Stimulated activated CD8-positive, alpha-beta memory T cell treated with anti-CD3 and anti-CD28 coated beads, Interleukin-7, amount 100 ng/mL, for 1 hour (primary cell): ENCODE measurements around the gene COL7A1.

ENCODE experiments used
- DNase-seq, 2 donors: peaks; one replicate each; pipeline ENCODE4 v3.0.0-alpha.2; 2020; ENCODE audit warnings: low read depth in 2 of 2

Gene COL7A1

DNA sequence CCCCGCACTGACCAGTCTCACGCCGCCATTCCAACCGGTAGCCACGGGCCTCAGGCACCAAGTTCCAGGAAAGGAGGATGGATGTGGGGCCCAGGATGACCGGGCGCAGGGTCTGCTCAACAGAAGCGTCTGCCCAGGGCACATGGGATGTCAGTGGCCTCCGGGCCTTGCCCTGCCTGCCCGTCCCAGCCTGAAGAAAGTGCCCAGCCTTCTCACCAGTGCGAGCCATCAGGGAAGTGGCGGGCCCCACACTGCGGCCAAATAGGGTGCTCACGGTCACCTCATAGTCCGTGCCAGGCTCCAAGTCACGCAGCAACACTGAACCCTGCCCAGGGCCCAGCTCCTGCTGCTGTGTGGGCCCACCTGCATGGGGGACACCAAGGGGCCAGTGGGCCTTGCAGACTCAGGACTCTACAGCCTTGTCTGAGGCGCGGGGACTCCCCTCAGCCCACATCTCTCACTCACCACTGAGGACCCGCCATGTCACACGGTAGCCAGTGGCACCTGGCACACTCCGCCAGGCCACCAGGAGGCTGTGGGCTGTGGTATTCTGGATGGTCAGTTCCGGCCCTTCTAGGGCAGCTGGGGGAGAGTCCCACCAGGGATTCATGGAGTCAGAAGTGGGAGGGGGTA lies 3.1 kb downstream of the COL7A1 start:
- no peak for DNase-seq

DNA sequence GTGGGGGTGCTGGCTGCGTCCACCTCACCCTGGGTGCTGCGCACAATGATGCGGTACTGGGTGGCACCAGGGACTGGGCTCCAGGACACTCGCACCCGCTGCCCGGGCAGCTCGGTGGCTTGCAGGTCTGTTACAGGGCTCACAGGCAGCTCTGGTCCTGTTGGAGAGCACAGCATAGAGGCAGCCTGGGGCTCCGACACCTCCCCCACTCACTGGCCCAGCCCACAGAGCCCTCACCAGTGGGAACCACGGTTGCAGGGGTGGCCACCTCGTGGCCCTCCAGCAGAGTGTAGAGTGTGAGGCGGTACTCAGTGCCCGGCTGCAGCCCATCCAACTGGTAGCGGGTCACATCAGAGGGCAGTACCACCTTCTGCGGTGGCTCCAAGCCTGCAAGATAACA lies 3.7 kb downstream of the COL7A1 start:
- DNase-seq, result no peak

DNA sequence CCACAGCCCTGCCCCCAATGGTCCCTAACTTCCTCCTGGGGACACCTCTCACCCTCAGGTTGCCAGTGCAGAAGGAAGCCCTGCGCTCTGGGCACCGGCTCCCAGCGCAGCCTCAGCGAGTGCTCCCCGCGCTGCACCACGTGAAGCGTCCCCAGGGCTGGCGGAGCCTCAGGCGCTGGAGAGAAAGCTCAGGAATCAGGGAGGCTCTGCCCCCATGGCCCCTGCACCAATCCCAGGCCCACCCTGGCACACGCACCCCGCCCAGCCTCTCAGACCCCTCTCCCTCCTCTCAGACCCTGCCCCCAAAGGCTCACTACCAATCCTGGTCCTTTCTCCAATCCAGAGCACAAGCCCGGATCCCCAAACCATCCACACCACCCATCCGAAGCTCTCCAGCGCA lies 6.9 kb downstream of the COL7A1 start:
- DNase-seq, result no peak

DNA sequence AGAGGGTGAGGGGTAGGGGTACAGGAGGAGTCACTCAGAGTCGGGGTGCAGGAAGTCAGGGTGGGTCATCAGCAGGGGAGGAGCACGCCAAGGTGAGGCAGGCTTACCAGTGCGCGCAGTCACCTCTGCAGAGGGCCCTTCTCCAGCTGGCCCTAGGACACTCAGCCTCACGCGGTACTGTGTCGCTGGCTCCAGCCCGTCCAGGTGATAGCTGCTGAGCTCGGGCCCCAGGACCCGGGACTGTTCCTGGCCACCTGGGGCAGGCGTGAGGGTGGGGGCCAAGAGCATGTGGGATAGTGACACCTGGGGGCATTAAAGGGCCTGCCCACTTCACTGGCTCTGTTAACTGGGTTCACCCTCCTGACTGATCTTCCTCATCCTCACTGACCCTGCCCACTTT lies 7.4 kb downstream of the COL7A1 start:
- no peak for DNase-seq

DNA sequence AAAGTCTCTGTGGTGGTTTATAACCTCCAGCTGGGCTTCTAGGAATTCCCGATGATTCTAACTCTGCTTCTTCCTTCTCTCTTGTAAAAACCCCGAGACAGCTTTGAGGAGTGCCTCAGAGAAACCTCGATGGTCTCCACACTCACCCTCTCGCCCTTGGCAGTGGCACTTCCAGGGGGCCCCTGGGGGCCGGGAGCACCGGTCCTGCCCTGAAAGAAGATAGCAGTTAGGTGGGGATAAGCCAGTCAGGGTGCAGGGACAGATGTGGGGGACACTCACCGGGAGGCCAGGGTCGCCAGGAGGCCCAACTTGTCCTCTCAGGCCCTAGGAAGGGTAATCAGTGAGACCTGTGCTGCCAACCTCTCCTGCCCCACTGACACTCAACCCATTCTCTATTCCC lies 9.7 kb downstream of the COL7A1 start:
- DNase-seq, result no peak

DNA sequence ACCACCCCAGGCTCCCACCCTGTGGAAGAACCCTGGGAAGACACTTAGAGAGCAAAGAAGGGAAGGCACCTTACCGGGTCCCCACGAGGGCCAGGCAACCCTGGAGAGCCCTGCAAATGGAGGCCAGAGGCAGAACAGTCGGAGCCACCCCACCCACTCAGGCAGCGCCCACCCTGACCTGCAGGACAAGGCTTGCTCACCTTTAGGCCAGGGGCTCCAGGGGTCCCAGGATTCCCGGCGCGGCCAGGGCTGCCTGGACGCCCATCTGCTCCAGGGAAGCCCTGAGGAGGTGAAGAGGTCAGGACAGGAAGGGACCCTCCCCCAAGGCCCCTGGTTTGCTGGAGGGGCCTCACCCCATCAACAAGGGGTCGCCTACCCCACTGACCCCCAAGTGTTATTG lies 10.3 kb downstream of the COL7A1 start:
- no peak for DNase-seq

DNA sequence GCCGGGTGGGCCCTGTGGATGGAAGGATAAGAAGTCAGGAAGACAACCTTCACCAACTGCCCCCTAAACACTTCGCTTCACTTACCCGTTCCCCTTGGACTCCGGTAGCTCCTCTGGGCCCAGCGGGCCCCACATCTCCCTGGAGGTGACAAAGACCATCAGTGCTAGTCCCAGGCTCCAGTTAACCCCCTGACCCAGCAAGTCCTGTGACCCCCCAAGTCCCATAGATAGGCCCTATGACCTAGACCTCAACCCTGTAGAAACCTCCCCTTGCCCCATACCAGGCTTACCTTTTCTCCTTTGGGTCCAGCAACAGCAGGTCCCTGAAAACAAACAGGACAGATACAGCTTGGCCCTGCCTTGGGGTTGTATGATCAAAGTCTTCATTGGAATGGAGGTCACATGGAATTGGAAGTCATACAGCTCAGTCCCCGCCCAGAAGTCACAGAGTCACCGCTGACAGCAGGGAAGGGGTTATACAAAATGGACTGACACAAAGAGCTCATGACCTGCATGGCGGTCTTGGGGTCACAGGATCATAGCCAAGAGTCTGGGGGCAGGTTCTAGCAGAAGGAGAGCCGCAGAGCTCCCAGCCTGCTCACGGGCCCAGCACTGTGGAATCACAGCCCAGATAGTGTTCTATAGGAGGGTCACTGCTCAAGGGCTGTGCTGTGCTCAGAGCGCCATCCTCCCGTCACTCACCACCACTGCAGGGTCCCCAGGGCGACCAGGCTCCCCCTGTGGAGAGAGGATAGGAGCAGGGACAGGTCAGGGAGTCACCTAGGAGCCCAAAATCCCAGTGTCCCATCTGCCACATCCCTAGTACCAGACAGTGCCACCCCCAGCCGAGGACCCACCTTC lies 13.3 kb downstream of the COL7A1 start:
- DNase-seq, result no peak

DNA sequence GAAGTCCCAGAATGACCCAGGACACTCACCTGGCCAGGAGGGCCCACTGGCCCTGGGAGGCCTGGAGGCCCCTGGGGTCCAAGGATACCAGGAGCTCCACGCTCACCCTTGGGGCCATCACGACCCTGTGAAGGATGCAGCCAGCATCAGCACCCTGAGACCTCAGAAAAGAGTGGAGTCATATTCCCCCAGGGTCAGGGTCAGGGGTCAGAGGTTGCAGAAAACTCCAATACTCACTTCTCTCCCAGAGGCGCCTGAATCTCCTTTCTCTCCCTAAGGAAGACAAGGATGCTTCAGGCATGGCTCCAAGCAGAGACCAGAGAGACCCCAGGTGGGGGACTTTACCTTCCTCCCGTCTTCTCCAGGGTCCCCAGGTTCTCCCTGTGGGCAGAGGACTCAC lies 18.5 kb downstream of the COL7A1 start:
- no peak for DNase-seq

DNA sequence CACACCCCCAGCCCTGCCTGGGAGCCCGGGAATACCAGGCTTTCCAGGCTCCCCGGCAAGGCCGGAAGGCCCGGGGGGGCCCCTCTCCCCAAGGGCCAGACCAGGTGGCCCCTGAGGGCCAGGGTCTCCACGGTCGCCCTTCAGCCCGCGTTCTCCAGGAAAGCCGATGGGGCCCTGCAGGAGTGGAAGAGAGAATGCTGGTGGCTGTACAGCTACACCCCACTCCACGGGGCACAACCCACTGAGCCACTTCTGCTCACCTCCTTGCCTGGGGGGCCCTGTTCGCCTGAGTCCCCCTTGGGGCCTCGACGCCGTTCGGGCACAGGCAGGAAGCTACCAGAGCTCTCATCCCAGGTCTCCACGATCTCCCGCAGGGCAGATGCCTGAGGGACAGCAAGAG lies 19.8 kb downstream of the COL7A1 start:
- no peak for DNase-seq

DNA sequence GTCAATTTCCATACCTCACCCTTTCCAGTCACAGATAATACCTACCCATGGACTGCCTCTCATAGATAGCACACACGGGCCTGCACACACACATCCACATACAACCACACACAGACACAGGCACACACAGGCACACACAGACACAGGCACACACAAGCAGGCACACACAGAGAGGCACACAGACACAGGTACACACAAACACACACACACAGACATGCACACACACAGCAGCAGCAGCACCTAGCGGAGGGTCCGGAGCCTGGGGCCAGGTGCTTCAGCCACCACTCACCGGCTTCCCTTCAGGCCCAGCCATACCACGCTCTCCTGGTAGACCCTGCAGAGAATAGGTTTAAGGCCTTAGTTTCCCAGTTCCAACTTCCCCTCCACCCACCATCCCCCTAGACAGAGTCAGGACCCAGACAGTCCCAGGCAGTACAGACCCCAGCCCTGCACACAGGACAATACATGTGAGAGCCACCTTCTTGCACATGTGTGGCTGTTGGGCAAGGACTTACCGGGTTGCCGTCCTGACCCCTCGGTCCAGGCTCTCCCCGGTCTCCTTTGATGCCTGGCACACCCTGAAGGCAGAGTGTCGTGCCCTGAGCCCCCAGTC lies 21.1 kb downstream of the COL7A1 start:
- DNase-seq, result no peak

DNA sequence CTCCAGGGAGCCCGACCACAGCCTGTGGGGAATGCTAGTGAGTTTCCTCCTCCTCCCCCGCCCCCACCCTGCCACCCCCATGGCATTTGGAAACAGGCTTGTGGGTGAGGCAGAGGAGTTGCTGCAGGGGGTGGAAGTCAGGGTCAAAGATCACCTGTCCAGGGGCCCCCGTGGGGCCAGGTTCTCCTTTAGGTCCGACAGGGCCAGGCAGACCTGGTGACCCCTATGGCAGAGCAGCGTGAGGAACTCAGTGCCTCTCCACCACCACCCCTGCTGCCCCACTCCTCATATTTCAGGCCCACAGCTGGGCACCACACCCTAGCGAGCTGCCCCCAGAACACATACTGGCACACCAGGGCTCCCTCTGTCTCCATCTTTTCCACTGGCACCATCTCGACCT lies 22.6 kb downstream of the COL7A1 start:
- DNase-seq, result no peak

DNA sequence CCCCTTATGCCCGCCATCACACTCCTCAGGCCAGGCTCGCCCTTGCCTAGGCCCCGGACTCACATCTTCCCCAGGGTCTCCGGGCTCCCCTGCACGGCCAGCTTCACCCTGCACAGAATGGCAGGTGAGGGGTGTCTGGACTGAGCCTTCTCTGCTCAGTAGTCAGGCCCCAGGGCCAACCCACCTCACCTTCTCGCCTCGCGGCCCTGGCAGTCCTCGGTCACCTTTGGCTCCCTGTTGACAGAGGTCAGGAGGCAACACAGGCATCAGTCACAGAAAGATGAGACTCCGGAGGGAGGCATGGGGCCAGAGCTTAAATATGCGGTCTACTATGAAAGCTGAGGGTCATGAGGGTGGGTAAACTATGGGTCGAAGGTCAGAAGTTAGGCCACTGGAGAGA lies 23.2 kb downstream of the COL7A1 start:
- no peak for DNase-seq

DNA sequence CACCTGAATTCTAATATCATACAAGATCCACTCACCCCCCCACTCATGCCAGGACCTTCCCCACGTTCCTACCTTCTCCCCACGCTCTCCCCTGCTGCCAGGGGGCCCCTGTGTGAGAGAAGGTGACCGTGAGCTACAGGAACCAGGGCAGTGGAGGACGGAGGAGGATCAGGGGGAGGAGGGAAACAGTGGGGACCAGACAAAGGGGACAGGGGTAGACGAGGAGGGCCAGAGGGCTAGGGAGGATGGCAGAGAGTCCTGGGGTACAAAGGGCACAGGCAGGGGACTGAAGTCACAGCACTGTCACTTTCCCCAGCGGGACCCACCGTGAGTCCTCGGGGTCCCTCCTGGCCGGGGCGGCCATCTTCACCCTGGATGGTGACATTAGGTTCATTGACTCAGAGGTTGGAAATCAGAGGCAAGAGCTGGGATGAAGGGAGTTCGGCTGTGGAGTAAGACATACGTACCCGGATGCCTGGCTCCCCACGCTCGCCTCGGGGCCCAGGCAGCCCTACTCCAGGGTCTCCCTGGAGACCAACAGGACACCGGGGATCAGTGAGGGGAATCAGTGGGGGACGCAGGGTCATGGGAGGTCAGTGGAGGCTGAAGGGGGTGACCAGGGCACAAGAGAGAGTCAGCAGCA lies 25.2 kb downstream of the COL7A1 start:
- DNase-seq, result no peak

DNA sequence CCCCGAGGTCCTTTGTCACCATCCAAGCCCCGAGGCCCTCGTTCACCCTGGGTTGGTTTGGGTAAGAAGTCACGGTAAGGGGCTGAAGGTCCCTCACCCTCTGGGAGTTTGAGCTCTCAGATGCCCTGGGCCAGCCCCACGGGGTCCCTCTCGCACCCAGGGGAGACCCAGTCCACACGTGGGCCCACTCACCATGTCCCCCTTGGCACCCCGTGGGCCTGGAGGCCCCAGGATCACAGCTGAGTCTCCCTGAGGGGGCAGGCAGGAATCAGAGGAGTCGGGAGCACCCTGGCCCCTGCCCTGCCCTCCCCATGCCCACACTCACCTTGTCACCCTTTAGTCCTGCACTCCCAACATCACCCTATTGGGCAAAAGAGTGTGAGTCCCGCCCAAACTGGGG lies 25.7 kb downstream of the COL7A1 start:
- no peak for DNase-seq

DNA sequence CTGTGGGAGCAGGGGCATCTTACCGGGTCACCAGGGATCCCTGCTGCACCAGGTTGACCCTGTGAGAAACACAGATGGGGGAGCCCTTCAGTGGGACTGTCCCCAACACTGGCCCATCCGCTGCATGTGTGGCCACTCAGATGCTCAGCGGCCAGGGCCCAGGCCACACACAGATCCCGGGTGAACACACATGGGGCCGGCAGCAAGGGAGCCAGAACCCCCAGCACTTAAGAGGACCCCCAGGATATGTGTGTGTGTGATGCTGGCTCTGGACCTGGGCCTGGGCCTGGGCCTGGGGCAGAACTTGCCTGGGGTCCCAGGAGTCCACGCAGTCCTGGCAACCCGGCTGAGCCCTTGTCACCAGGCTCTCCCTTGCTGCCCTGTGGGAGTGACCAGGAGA lies 26.7 kb downstream of the COL7A1 start:
- no peak for DNase-seq

DNA sequence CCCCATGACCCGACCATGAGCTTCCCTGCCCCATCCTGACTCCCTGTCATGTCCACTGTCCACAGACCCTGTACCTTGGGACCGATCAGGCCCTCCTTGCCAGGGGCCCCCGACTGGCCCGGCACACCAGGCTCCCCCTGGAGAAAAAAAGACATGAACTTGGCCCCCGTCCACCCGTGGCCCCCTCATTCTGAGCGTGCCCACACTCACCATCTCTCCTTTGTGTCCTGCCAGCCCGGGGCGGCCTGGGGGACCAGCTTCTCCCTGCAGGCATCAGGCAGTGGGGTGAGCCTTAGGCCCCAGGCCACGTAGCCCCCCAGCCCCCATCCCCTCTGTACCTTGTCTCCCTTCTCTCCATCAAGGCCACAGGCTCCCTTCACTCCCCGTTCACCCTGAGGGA lies 27.6 kb downstream of the COL7A1 start:
- no peak for DNase-seq

DNA sequence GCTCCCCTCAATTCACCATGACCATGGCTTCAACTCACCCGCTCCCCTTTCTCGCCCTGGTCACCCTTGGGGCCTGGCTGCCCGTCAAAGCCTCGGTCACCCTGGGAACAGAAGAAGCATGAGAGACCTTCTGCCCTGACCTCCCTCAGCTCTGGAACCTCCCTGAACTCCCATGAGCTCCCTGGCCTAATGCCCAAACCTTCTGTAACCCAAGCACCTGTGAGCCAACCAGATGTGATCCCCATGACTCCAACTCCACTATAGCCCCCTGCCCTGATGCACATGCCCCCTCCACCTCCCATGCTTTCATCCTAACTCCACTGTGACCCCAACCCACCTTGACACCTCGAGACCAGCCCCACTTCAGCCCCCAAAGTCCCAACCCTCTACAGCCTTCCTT lies 28.0 kb downstream of the COL7A1 start:
- no peak for DNase-seq

DNA sequence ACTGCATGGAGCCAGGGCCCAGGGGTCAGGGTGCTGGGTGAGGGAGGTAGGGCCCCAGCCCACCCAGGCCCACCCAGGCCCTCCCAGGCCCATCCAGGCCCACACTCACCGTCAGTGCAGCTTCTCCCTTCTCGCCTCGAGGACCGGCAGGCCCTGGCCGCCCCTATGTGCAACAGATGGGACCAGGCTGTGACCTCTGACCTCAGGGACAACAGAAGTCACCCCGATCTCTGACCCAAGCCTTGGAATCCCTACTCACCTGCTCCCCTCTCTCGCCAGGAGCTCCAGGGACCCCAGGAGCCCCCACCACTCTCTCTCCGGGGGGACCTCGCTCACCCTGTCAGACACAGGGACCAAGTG lies 28.7 kb downstream of the COL7A1 start:
- no peak for DNase-seq

DNA sequence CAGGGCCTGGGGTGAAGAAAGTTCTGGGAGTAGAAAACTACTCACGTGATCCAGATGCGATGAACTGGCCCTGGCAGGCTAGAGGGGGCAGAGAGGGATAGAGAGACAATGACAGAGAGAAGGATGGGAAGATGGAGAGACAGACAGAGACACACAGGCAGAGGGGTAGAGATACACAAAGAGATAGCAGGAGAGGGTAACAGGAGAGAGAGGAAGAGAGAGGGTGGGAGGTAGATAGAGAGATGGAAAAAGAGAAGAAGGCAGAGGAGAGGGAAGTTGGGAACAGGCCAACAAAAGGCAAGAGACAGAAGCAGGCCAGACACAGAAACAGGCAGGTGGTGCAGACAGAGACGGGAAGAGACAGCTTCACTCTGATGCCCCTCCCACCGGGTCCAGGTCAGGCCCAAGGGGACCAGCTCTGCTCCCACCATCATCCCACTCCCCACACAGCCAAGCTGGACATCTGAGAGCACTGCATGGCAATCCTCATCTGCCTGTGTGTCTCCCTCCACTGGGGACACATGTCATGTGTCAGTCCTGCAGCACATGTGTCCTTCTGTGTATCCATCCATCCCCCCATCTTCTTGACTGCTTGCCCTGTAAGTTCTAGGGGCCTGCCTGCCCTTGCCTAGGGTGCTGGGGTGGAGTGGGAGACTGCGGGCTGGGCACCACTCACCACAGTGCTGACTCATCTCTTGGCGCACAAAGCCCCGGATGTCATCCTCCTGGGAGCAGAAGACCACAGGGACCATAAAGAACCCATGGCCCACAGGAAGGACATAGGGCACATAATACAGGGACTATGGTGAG lies 29.3 kb downstream of the COL7A1 start:
- no peak for DNase-seq

DNA sequence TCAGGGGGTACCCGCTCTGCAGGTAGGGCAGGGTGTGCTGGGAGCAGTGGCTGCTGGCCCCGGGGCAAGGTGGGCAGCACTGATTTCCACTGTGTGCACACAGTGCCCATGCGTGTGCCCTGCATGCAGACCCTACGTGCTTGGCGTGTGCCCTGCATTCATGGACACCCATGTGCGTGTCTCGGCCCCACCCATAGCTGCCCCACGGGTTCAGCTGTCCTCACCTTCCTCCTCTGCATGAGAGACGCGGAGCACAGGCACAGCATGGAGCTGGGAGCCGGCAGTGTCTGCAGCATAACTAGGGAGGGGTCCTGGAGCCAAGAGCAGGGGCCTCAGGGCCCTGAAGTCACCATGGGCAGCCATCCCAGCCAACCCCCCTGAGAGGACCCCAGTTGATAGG lies 29.9 kb downstream of the COL7A1 start:
- no peak for DNase-seq

DNA sequence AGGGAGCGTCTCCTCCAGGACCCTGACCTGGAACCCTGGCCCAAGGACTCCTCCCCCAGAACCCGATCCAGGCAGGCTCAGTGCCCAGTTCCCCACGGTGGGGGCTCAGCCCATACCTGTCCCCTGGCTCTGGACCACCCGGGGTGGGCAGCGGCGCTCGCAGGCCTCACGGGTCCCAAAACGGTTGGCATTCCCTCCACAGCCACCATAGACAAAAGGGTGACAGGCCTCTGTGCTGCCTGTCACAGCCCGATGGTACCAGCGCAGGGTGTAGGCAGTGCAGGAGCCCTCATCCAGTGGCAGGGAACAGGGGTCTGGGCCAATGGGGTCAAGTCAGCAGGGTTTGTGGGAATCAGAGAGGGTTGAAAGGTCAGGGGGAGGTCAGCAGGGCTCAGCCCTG lies 30.5 kb downstream of the COL7A1 start:
- no peak for DNase-seq

DNA sequence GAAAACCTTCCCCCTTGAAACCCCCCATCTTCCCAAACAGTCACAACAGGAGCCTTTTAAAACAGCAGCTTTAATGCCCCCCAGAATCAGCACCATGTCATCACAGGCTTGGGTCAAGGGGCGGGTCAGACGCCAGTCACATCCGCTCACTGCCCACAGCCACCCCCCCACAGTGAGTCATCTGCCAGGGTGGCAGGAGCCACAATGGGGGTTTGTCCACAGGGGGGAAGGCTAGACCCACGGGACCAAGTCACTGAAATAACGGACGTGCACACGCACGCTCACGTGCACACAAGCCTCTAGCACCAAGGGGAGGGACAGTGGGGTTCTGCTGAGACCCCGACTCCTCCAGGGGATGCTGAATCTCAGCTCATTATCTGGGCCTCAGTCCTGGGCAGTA lies 31.1 kb downstream of the COL7A1 start:
- peak in 1 of 2 donors; percentile 30 for DNase-seq
